Activated naive CD8-positive, alpha-beta T cell (primary cell): ENCODE measurements around the gene TNC.

Experiments used
- H3K27ac Mint-ChIP-seq: one replicate; pipeline ENCODE4 v1.8.0; 2021; ENCODE audit warnings: mixed read lengths
- H3K27me3 Mint-ChIP-seq: one replicate; pipeline ENCODE4 v1.8.0; 2021; ENCODE audit warnings: mixed read lengths
- H3K36me3 Mint-ChIP-seq: one replicate; pipeline ENCODE4 v1.8.0; 2021; ENCODE audit warnings: mixed read lengths
- H3K4me1 Mint-ChIP-seq: one replicate; pipeline ENCODE4 v1.8.0; 2021; ENCODE audit warnings: low read depth, mixed read lengths
- H3K4me3 Mint-ChIP-seq: one replicate; pipeline ENCODE4 v1.8.0; 2021; ENCODE audit warnings: mild to moderate bottlenecking, mixed read lengths
- H3K9me3 Mint-ChIP-seq: one replicate; pipeline ENCODE4 v1.8.0; 2021; ENCODE audit warnings: low read depth, mixed read lengths

The TNC gene

GRCh38 chr9:115098226-115098965 is 19.6 kb downstream of the TNC start:
- no peak overlapping the region for H3K4me3 Mint-ChIP-seq
- H3K4me1 Mint-ChIP-seq, result no peaks in the 10 kb centered on the region
- no peaks in the 10 kb centered on the region for H3K36me3 Mint-ChIP-seq
- H3K27me3 Mint-ChIP-seq, result peaks cover 19% of the 10 kb centered on the region
- peaks cover 8% of the 10 kb centered on the region for H3K9me3 Mint-ChIP-seq
- no peak overlapping the region for H3K27ac Mint-ChIP-seq

- Mint-ChIP-seq H3K27me3 (peaks cover 17% of the 10 kb centered on the region), H3K4me3 (no peak overlapping the region)
These were observed 24.4 kb downstream of the TNC start for GRCh38 chr9:115093520-115093919.

GRCh38 chr9:115090486-115090885 is 27.5 kb downstream of the TNC start:
- Mint-ChIP-seq H3K4me3 (no peak overlapping the region), H3K9me3 (no peaks in the 10 kb centered on the region), H3K4me1 (no peaks in the 10 kb centered on the region), H3K36me3 (no peaks in the 10 kb centered on the region), H3K27me3 (peaks cover 7% of the 10 kb centered on the region), H3K27ac (no peak overlapping the region)

More at GRCh38 chr9:115093520-115093919, 24.4 kb downstream of the TNC start:
- no peaks in the 10 kb centered on the region for H3K36me3 Mint-ChIP-seq
- H3K4me1 Mint-ChIP-seq, result no peaks in the 10 kb centered on the region
- peaks cover 8% of the 10 kb centered on the region for H3K9me3 Mint-ChIP-seq
- no peak overlapping the region for H3K27ac Mint-ChIP-seq

GRCh38 chr9:115088860-115089259 is 29.1 kb downstream of the TNC start:
- no peaks in the 10 kb centered on the region for H3K4me1 Mint-ChIP-seq
- no peak overlapping the region for H3K4me3 Mint-ChIP-seq
- H3K36me3 Mint-ChIP-seq, result no peaks in the 10 kb centered on the region
- H3K9me3 Mint-ChIP-seq, result no peaks in the 10 kb centered on the region
- H3K27me3 Mint-ChIP-seq, result peaks cover 7% of the 10 kb centered on the region
- no peak overlapping the region for H3K27ac Mint-ChIP-seq

GRCh38 chr9:115086886-115087285 is 31.1 kb downstream of the TNC start:
- Mint-ChIP-seq H3K27me3 (peaks cover 2% of the 10 kb centered on the region), H3K4me3 (no peak overlapping the region), H3K9me3 (no peaks in the 10 kb centered on the region), H3K4me1 (no peaks in the 10 kb centered on the region), H3K36me3 (no peaks in the 10 kb centered on the region), H3K27ac (no peak overlapping the region)

- Mint-ChIP-seq H3K27me3 (peaks cover 1% of the 10 kb centered on the region), H3K36me3 (no peaks in the 10 kb centered on the region), H3K4me1 (no peaks in the 10 kb centered on the region), H3K9me3 (no peaks in the 10 kb centered on the region), H3K27ac (no peak overlapping the region), H3K4me3 (no peak overlapping the region)
These were observed 31.5 kb downstream of the TNC start for GRCh38 chr9:115086461-115086860.

GRCh38 chr9:115085773-115086377 is 32.1 kb downstream of the TNC start:
- H3K36me3 Mint-ChIP-seq, result no peaks in the 10 kb centered on the region
- no peak overlapping the region for H3K27ac Mint-ChIP-seq
- H3K27me3 Mint-ChIP-seq, result no peaks in the 10 kb centered on the region
- H3K4me1 Mint-ChIP-seq, result no peaks in the 10 kb centered on the region
- no peak overlapping the region for H3K4me3 Mint-ChIP-seq
- no peaks in the 10 kb centered on the region for H3K9me3 Mint-ChIP-seq

GRCh38 chr9:115084709-115085108 is 33.2 kb downstream of the TNC start:
- no peaks in the 10 kb centered on the region for H3K27me3 Mint-ChIP-seq
- H3K36me3 Mint-ChIP-seq, result no peaks in the 10 kb centered on the region
- H3K9me3 Mint-ChIP-seq, result no peaks in the 10 kb centered on the region
- H3K4me3 Mint-ChIP-seq, result no peak overlapping the region
- no peak overlapping the region for H3K27ac Mint-ChIP-seq
- no peaks in the 10 kb centered on the region for H3K4me1 Mint-ChIP-seq

- H3K4me1 Mint-ChIP-seq, result no peaks in the 10 kb centered on the region
- H3K36me3 Mint-ChIP-seq, result no peaks in the 10 kb centered on the region
- no peaks in the 10 kb centered on the region for H3K27me3 Mint-ChIP-seq
- H3K4me3 Mint-ChIP-seq, result no peak overlapping the region
- no peaks in the 10 kb centered on the region for H3K9me3 Mint-ChIP-seq
- no peak overlapping the region for H3K27ac Mint-ChIP-seq
These were observed 33.8 kb downstream of the TNC start for GRCh38 chr9:115084157-115084556.

- no peaks in the 10 kb centered on the region for H3K4me1 Mint-ChIP-seq
- H3K27ac Mint-ChIP-seq, result no peak overlapping the region
- H3K9me3 Mint-ChIP-seq, result no peaks in the 10 kb centered on the region
- peaks cover 4% of the 10 kb centered on the region for H3K27me3 Mint-ChIP-seq
- no peak overlapping the region for H3K4me3 Mint-ChIP-seq
- no peaks in the 10 kb centered on the region for H3K36me3 Mint-ChIP-seq
These were observed 37.7 kb downstream of the TNC start for GRCh38 chr9:115080242-115080641.

- Mint-ChIP-seq H3K4me3 (no peak overlapping the region), H3K27me3 (peaks cover 4% of the 10 kb centered on the region), H3K27ac (no peak overlapping the region), H3K4me1 (no peaks in the 10 kb centered on the region), H3K36me3 (no peaks in the 10 kb centered on the region), H3K9me3 (no peaks in the 10 kb centered on the region)
These were observed 38.8 kb downstream of the TNC start for GRCh38 chr9:115079156-115079555.

- Mint-ChIP-seq H3K27ac (no peak overlapping the region), H3K9me3 (no peaks in the 10 kb centered on the region), H3K36me3 (no peaks in the 10 kb centered on the region), H3K4me1 (no peaks in the 10 kb centered on the region), H3K4me3 (no peak overlapping the region), H3K27me3 (peaks cover 6% of the 10 kb centered on the region)
These were observed 44.5 kb downstream of the TNC start for GRCh38 chr9:115073456-115073855.

GRCh38 chr9:115071176-115071575 is 46.8 kb downstream of the TNC start:
- no peak overlapping the region for H3K27ac Mint-ChIP-seq
- no peaks in the 10 kb centered on the region for H3K9me3 Mint-ChIP-seq
- H3K36me3 Mint-ChIP-seq, result no peaks in the 10 kb centered on the region
- no peak overlapping the region for H3K4me3 Mint-ChIP-seq
- peaks cover 9% of the 10 kb centered on the region for H3K27me3 Mint-ChIP-seq
- H3K4me1 Mint-ChIP-seq, result no peaks in the 10 kb centered on the region

- Mint-ChIP-seq H3K27ac (no peak overlapping the region), H3K9me3 (no peaks in the 10 kb centered on the region), H3K27me3 (peaks cover 11% of the 10 kb centered on the region), H3K4me3 (no peak overlapping the region), H3K36me3 (peaks cover 2% of the 10 kb centered on the region), H3K4me1 (no peaks in the 10 kb centered on the region)
These were observed 48.2 kb downstream of the TNC start for GRCh38 chr9:115069771-115070170.

- H3K4me3 Mint-ChIP-seq, result no peak overlapping the region
- H3K36me3 Mint-ChIP-seq, result peaks cover 2% of the 10 kb centered on the region
- H3K27ac Mint-ChIP-seq, result no peak overlapping the region
- peaks cover 11% of the 10 kb centered on the region for H3K27me3 Mint-ChIP-seq
- H3K9me3 Mint-ChIP-seq, result no peaks in the 10 kb centered on the region
- no peaks in the 10 kb centered on the region for H3K4me1 Mint-ChIP-seq
These were observed 48.7 kb downstream of the TNC start for GRCh38 chr9:115069302-115069701.

- Mint-ChIP-seq H3K9me3 (no peaks in the 10 kb centered on the region), H3K36me3 (peaks cover 2% of the 10 kb centered on the region), H3K4me1 (no peaks in the 10 kb centered on the region), H3K27ac (no peak overlapping the region), H3K27me3 (peaks cover 11% of the 10 kb centered on the region), H3K4me3 (no peak overlapping the region)
These were observed 49.9 kb downstream of the TNC start for GRCh38 chr9:115068031-115068430.
